SK-N-MC (cell line): Measurements from ENCODE around the gene GJD3.

ENCODE experiments used
- EZH2 ChIP-seq: fragments of 200-600 bp; sonication (generic); IDR thresholded peaks from one replicate; pipeline ENCODE4 v1.6.1; 2017; ENCODE audit warnings: antibody characterized with exemption
- POLR2AphosphoS5 ChIP-seq: IDR thresholded peaks from 2 replicates; pipeline ENCODE4 v1.6.1; 2012; ENCODE audit warnings: mild to moderate bottlenecking, low read depth, low read length, borderline replicate concordance

DNA sequence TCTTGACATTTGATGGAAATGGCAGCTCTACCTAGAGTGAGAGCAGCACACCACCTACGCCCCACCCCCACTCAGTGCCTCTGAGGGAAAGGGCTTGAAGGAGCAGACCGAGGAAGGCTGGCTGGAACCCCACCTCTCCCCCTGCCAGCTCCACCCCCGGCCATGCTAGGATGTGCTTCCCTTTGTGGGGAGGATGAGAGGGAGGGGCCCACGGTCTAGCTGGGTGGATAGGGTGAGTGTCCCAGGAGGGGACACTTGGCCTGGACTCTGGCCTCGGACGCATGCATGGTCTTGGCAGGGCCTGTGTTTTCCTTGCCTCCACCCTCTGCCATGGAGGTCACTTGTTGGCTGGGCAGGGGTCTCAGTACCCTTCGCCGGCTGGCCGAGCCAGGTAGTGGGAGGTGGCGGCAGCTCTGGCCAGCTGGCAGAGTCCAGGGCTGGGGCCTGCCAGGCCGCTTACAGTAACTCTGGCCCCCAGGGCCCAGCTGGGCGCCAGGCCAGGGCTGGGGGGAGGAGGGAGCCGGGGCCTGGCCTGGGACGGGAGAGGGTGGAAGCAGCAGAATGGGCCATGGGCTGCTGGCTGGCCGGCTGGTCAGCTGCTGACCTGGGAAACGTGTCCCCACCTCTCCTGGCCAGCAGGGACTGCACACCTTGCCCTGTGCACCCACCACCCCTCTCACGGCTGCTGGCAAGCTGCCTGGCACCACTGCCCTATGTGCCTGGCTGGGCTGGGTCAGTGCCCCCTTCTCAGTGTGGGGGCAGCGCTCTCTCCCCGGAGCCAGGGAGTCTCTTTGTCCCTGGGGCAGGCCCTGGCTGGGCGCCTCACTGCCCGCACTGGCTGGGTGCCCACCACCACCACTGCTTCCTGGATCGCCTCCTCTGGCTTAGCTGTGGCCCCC lies 32.5 kb downstream of the GJD3 start:
- TF ChIP-seq EZH2 (no peak), POLR2AphosphoS5 (no peak)
